CD4-positive, alpha-beta T cell treated with Interferon alpha-2 for 1 hour (primary cell): ENCODE results near the gene PRDM16.

Source experiments
- DNase-seq, 2 donors: peaks; one replicate each; pipeline ENCODE4 v3.0.0-alpha.2; 2020 to 2022

The PRDM16 gene

DNA sequence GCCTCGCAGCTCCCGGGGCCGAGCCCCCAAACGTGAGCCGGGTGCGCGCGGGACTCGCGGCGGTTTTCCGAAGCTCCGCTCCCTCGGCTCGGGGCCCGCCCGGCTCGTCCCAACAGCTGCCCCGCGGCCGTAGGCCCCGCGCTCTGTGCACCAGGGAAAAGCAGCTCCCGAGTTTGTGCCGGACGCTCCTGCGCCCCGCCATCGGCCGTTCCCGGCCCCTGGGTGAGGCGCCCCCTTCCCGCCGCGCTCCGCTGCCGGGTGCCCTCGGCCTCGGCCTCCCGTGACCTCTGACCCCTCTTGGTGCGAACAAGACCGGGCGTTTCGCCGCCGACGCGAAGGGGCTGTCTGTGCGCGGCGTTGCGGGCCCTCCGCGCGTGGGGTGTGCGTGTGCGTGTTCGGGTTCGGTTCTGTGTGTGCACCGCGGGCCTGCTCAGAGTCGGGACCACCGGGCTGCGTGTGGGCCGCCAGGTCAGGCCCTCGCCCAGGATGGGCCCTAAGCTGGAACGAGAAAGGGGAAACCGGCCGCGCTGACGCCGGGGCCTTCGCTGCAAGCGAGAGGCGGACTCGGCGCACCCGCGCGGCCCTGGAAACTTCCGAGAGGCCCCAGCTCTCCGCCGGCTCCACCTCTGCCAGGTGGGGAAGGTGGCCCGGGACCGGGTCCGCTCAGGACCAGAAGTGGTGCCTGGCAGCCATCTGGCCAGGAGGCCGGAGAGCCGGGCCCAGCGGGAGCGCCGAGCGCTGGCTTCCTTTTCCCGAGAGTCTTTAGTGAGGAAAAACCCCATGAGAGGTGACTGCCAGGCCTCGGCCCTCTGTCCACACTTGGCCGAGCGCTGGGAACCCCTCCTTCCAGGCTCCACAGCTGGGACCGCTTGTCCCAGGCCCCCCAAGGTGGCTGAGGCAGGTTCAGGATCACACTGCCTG lies 1.9 kb downstream of the PRDM16 start:
- DNase-seq = no peak

DNA sequence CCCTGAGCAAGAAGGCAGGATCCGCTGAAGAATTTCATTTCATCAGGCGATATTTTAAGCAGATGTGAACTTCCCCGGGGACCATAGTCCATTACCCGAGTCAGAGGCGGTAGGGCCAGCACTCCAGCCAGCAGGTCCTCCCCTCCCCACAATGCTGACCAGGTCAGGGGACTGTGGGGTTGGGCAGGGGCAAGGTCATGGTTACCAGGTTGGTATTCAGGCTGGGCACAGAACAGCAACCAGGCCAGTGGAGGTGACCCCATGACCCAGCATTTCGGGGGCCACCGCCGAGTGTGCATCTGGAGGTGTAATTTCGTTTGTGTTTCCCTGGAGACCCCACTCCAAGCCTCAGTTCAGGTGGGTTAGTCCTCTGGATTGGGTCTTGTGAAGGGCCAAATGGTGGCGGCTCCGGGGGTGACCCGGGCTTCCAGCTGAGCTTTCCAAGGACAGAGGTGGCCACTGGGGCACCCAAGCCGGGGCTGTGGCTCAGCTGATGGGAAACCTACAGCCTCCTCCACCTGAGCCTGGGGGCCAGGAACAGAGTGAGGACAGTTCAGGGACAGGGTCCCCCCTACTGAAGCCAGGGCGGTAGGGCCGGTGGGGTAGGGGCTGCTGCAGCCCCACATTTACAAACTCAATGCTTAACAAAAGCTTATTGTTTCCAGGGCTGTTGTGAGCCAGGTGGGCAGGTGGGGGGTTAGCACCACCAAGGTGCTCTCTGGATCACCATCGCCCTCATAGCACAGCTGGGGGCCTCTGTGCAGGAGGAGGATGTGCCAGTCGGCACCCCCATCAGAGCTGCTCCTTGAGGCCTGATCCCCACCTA lies 2.8 kb downstream of the PRDM16 start:
- no peak for DNase-seq

DNA sequence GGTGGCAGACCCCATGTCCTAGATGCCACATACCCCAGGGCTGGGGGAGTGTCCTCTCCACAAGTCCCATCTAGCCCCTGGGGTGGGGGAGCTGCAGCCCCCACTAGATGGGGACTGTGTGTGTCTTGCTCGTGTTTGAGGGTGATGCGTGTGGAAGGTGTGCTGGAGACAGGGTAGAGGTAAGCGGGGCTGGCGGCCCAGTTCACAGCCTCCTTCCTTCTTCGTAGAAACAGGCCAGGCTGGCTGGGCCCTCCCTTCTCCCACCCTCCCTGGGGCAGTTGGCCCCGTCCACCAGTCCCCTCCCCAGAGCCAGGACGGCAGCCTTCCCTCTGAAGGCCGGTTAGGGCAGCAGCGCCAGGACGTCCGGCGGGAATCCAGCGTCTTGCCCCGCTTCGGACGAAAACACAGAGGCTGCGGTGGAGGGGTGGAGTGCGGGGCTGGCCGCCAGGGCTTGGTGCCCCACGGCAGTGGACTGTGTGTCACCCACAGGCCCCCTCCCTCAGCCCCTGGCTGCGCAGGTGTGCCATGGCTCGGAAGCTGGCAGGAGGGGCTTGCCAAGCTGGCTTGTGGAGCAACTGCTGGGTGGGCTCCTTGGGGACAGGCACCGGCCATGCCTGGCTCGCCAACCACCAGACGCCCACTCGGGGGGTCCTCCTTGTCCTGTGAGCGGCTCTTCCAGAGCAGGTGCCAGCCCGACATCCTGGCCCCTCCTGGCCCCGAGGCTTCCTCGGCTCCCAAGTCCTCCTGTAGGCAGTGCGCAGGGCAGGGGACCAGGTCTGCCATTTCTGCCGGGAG lies 3.6 kb downstream of the PRDM16 start:
- no peak for DNase-seq

DNA sequence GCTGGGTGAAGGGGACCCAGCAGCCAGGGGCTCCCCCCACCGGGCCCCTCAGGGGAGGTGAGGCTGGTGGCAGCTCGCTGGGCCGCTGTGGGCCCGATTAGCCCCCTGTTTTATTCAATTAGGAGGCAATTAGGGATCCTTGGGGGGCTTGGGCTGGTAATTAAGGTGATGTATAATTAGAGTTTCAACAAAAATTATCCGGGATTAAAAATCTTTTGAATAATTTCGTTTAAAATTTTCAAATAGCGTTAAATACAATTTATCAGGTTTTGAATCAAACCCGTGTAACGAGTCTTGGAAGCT lies 4.1 kb downstream of the PRDM16 start:
- DNase-seq = no peak

DNA sequence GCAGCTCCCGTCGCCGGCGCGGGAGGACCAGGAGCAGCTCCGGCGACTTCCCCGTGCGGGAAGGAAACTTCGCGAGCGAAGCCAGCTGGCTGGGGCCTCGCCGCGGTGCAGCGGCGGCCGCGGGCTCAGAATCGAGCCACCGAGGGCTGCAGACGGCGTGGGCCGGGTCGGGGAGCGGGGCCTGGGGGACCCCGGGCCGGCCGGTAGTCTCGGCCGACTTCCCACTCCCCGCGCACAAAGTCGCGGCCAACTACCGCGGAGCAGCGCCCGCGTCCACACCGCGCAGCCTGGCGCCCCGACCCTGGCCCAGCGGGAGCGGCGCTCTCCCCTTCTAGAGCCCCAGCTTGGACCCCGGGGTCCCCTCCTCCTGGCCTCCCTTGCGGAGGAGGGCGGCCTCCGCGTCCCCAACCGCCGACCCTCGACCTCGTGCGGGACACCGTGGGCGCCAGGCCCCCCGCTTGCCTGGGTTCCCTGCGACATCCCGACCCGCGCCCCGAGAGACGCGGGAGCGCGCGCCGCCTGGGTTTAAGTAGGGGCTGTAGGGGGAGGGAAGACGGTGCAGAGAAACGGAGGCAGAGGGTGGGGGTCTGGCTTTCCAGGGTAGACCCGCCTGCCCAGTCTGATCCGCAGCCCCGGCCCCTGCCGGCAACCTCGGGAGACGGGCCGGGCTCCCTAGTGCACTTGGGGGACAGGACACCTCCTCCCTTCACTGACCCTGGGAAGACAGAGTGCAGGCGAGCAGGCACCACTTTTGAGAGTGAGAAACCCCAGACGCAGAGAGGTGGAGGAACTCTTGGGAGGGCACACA lies 4.7 kb downstream of the PRDM16 start:
- DNase-seq = no peak

DNA sequence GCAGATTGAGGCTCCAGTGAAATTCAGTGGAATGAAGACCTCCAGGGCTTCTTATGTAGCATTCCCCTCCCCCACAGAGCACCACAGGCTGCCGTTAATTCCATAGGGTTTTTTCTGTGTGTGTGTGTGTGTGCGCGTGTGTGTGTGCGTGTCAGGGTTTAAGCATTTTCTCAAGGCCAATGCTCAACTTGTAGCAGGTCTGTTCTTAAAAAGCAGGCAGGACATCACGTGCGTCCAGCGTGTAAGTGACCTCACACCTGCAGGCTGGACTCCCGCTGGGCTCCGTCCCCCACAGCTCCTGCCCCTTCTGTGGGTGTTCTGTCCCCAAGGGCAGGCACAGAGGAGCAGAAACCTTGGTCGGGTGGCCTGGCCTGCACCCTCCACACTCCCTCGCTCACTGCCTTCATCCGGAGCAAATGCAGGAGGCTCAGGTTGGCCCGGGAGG lies 5.3 kb downstream of the PRDM16 start:
- DNase-seq = no peak

DNA sequence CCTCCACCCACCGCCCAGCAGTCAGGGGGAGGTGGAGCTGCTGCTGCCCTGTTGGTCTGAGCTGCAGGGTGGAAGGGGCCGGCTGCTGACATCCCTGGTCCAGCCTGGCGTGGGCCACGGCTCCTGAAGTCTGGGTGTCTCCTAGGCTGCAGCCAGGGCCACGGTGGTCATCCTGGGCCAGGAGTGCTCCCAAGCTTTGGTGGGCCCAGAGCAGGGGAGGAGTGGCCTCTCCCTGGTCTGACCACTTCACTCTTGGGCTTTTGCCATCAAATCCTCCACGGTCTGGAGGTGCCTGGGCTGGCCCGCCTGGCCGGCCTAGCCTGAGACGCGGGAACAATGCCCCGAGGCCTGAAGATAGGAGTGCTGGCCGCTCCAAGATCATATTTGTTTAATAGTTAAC lies 5.8 kb downstream of the PRDM16 start:
- no peak for DNase-seq

DNA sequence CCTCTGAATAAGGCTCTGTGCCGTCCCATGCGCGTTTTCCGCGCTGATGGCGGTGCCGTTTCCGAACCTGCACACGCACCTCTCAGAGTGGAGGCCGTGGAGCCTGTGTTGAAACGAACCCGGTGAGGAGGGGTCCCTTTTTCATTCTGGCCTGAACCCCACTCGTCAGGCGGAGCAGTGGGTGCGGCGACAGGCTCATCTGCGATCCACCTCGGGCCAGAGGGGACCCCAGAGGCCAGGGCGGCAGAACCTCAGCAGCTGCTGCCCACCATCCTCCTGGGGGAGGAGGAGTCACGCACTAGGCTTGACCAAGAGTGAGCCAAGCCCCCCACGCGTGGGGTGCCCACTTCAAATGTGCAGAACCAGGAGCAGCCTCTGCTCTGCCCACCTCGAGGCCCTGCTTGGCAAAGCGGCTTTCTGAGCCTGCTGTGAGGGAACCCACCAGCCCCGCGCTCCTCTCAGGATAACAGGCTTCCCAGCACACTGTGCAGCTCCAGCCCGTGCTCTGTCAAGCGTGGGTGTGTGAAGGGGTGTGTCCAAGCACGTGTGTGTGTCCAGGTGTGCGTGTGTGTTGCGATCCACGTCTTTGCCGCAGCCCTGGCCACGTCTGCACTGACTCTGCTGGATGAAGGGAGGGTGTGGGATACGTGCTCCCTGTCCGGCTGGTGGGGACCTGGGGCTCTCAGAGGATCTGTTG lies 6.8 kb downstream of the PRDM16 start:
- no peak for DNase-seq

DNA sequence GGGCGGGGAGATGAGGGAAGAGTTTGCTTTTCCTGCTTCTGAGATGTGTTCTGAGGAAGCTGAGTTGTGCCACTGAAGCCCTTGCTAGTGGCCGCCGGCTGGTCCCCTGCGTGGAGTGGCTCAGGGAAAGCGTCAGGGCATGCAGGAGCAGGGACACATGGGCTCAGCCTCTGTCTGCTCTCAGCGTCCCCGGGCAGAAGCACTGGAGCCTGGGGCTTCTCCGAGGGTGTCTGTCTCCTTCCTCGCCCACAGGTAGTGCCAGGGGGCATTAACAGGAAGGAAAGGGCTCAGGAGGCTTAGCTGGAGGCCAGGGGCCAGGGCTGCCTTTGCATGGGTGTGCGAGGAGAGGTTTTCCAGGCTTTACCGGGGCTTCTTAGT lies 7.3 kb downstream of the PRDM16 start:
- no peak for DNase-seq

DNA sequence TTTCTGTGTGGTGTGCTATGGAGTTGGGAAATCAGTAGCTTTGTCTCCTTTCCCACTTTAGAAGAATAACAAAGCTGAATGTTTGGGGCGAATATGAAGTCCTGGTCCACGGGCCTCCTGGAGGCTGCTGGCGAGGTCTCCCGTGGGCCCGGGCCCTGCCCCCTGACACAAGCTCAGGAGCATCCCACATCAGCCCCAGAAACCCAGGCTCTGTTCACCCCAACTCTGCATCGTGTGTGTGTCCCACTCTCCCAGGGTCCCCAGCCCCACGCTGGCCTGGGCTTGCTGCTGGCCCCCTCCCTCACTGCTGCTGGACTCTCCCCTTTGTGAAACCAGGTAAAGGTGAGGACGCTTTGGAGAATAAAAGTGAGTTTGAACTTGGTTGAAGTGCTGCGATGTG lies 8.1 kb downstream of the PRDM16 start:
- DNase-seq = no peak

DNA sequence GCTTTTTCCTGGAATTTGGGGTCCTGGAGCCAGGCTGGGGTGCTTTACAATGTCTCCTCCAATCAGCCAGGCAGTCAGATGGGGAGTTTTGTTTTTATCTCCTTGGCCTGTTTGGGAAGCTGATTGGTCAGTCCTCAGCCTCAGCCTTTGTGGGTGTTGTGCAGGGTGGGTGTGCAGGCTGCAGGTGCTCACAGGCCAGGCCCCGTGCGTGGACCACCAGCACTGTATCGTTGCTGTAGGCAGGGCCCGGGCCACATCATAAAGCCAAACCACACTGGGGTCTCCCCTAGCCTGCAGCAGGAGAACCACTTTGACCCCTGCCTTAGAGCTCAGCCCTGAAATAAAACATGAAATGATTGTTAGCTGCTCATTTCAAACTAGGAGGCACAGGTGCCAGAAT lies 8.6 kb downstream of the PRDM16 start:
- no peak for DNase-seq

DNA sequence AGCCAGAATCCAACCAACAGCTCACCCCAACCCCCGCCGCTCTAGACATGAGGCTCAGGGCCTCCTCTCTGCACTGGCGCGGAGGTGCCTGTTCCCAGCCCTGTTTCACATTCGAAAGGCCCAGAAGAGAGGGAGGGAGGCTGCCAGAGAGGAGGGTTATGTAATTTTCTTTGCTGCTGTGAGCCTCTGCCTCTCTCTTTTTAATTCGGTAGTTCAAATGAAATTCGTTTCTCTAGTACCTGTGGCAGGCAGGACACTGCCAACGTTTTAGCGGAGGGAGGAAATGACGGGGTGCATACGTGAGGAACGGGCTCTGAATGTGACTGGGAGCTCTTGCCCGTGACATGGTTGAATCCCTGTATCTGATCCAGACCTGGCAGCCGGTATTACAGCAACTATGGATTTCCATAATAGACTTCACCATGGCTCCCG lies 9.4 kb downstream of the PRDM16 start:
- DNase-seq = no peak

DNA sequence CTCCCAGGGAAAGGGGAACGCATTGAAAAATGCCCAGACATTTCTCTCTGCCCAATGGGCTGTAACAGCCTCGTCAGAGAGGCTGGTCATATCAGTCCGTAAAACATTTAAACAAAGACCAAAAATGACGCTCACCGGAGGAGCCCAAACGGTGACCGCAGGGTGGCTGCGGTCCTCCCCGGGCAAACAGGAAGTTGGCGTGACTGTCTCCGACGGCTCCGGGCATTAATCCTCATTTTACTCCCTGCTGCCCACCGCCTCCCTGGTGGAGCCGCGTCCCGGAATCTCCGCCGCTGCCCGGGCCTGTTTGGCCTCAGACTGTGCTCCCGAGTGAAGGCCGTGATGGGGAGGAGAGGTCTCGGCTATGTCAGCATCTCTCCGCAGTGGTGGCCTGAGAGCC lies 9.9 kb downstream of the PRDM16 start:
- DNase-seq = no peak

DNA sequence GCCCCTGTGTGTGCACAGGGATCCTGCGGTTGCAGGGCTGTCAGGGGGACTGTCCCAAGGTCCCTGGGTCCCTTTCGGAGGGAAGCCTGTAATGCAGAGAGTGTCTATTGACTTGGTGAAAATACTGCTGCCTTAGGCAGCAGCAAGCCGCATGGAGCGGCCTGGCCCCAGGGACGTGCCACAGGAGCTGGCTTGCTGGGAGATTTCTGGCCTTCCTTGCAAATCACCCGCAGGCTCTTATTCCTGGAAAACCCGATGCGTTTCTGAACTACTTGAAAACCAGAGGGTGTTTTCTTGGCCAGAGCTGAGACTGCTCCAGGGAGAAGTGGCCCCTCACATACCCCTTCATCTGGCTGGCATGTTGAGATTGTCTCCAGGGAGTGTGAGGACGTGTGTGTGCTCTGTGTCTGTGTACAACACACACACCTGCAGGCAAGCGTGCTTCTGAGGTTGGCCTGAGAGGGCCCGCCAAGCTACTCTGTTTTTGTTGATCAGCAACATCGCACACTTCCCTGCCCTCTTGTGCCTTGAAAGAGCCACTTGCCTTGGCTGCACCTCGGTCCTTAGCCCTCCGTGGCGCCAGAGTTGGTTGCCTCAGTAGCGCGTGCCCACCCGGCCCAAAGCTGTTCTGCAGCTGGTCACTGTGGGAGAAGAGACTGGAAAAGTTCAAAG lies 10.5 kb downstream of the PRDM16 start:
- DNase-seq = no peak

DNA sequence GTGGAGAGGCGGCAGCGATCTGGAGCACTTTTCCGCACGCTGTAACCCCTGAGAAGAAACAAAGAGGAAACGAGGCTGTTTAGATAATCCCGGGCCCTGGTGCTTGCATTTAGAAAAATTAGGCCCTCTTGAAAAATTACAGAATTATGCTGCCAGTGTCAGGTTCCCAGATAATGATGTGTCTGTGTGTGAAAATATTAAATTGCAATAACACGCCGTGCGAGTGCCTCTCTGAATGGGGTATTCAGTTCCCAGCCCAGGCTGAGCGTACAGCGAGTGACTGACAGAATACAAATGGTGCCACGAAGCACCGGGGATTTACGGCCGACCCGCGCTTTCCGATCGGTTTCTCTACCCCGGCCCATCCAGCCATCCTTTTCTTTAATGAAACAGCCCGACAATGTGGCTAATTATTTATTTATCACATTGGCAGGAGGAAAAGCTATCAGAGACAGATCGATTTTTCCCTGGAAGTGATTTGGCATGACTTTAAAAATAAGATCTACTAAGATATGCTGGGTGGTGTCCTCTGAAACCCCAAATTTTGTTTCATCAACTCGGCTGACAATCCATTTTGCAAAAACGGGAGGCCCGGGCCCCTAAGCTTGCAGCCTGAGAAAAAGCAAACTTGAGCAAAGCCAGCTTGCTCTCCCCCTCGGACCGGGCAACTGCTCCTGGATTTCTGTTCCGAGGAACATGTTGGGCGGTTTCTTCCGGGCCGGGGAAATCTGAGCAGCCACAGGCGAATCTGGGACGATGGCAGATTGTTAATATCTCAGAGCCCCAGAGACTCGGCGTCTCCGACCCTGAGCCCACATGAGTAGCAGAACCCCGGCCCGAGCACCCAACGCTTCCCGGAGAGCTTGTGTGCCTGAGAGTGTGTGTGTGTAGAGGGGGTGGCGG lies 11.3 kb downstream of the PRDM16 start:
- no peak for DNase-seq

DNA sequence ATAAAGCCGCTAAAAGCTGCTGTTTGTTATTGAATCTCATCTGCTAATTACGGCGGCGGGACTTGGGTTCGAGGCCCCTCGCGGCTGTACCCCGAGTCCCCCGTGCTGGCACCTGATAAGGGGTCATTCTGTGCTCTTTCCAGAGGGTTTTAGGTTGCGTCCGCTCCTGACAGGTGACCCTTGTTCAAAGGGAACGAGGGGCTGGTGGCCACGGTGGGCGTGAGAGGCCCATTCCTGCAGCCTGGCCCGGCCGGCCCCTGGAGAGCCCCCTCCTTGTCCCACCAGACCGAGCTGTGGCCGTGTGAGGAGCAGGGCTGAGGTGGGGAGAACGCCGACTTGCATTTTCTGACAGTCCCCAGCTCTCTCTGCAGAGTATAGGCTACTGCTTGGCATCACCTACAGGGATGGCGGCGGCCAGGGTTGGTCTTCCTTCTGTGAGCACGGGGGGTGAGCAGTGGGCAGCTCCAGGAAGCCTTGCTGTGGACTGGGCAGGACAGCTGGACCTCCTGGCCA lies 12.2 kb downstream of the PRDM16 start:
- no peak for DNase-seq

DNA sequence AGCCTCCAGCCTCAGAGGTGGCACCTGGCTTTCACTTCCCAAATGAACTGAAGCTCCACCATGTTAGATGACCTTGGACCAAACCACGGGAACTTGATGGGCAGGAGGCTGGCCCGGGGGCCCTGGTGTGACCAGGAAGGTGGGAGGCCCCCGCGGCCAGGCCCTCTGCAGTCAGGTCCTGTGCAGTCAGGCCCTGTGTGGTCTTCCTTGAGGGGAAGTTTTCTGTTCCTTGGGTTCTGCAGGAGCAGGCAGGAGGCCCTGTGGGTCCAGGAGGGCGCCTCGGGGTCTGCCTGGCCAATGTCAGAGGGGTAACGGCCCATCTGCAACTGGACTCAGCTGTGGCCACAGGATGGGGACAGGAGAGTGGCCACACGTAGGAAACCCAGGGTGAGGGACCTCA lies 13.0 kb downstream of the PRDM16 start:
- DNase-seq = no peak

DNA sequence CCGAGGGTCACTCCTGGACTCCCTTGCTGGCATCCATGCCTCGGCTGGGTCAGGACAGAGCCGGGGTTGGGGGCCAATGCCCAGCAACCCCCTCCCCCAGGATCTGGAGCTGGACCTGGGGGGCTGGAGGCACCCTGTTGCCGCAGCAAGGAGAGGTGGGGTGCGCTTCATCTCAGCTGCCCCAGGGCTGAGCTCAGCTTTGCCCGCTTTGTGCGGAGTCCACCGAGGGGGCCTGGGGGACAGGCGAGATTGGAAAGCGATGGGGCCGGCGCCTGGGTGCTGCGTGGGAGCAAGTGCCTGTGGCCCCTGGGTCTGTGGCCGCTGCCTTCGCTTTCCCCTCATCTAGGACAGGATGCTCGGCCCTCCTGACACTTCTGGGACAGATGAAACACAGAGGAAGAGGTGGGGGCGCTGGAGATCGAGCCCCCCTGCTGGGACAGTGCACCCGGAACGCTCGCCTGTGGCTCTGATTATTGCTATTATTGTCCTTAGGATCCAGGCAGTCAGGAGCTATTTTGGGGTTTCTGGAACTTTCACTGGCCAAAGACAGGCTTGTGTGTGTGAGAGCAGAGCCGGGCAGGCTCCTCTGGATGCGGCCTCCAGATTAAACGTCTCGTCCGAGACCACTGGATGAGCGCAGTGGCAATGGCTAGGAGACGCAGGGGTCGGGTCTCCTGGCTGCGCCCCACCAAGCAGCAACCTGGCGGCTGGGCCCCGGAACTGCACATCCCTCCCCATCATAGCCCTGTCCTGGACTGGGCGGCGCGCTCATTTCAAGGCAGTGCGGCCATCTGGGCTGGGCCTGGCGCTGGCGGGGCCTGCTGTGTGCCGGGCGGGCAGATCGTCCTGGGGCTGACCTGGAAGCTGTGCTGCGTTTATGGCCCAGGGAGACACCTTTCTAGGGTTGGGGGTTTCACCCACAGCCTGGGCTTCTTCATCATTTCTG lies 13.8 kb downstream of the PRDM16 start:
- no peak for DNase-seq

DNA sequence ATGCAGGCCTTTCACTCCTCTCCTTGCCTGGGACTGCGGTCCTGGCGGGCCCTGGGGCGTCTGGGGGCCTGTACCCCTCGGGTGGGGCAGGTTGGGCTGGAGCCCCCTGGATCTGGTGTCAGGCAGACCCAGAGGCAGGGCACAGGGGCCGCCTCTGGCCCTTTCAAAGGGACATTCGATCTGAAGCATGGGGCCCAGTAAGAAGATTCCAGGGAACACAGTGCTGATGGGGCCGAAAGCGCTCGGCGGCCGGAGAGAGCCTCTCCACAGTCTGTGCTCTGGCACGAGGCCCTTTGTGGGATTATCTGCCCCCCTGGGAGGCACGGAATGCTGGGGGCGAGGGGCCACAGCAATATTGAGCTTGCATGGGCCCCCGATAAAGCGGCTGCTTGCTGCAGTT lies 15.2 kb downstream of the PRDM16 start:
- no peak for DNase-seq
